ENCODE results near the gene TCF4.

GRCh38 chr18:55340998-55341397 is 247.0 kb downstream of the TCF4 start:
- no peak for TF ChIP-seq CTCF (tag by site-specific recombination; IDR thresholded peaks at IDR 0.05)
- TF ChIP-seq ZNF560 (tag by site-specific recombination; IDR thresholded peaks at IDR 0.05; ENCODE audit: borderline replicate concordance) = no peak
- no peak for TF ChIP-seq TRIM28 (IDR thresholded peaks at IDR 0.05; ENCODE audit: borderline replicate concordance, low read length)
- TF ChIP-seq ZNF140 (tag by site-specific recombination; IDR thresholded peaks at IDR 0.05) = no peak
- TF ChIP-seq ZNF274 (IDR thresholded peaks at IDR 0.05; ENCODE audit: low read length) = no peak
- no peak for TF ChIP-seq ZNF274 (tag by site-specific recombination; IDR thresholded peaks at IDR 0.05; ENCODE audit: borderline replicate concordance)
- no peak for TF ChIP-seq YY1 (tag by site-specific recombination; IDR thresholded peaks at IDR 0.05)
- TF ChIP-seq PRDM6 (tag by site-specific recombination; IDR thresholded peaks at IDR 0.05) = no peak
- no peak for TF ChIP-seq ZNF157 (tag by site-specific recombination; IDR thresholded peaks at IDR 0.05)
- TF ChIP-seq ZNF510 (tag by site-specific recombination; IDR thresholded peaks at IDR 0.05; ENCODE audit: insufficient replicate concordance) = no peak
- no peak for TF ChIP-seq ZNF692 (tag by site-specific recombination; IDR thresholded peaks at IDR 0.05)
- no peak for TF ChIP-seq ZNF311 (tag by site-specific recombination; IDR thresholded peaks at IDR 0.05; ENCODE audit: borderline replicate concordance)
